Esophagus squamous epithelium (tissue), 4 donors: ENCODE measurements around the gene C7orf25.

Experiments used
- CTCF ChIP-seq, 6 experiments: fragments of 450-650 bp in 4 of 6; fragments of 200-600 bp in 2 of 6; sonication (generic) in 2 of 6; IDR thresholded peaks; one replicate each; pipeline ENCODE4 v1.5.1; 2016 to 2019; ENCODE audit warnings: antibody characterized with exemption in 6 of 6, mild to moderate bottlenecking in 4 of 6, moderate library complexity in 4 of 6
- POLR2A ChIP-seq, 4 donors: fragments of 450-650 bp; IDR thresholded peaks; one replicate each; pipeline ENCODE4 v1.6.1; 2017; ENCODE audit warnings: antibody characterized with exemption in 4 of 4, mild to moderate bottlenecking in 4 of 4, moderate library complexity in 3 of 4

DNA sequence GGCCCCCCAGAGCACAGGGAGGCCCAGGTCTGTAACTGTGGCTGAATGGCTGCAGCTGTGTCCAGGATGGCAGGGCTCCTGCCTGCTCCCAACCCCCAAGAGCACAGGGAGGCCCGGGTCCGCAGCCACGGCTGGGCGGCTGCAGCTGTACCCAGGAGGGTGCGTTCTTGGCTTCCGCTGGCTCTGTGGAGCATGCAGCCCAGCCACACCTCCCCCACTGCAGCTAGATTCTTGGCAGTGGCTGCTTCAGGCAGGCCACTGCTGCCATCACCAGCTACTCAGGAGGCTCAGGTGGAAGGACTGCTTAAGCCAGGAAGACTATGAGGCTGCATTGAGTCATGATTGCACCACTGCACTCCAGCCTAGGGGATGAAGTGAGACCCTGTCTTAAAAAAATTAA lies 27.9 kb downstream of the C7orf25 start:
- TF ChIP-seq POLR2A (IDR thresholded peaks at IDR 0.05) (no peak), CTCF (IDR thresholded peaks at IDR 0.05) (no peak)
